HuH-7 (cell line): ENCODE data around the gene ADSS1.
A peak's percentile ranks its signal among the peaks of the same experiment; 100 is the strongest.

Experiments used
- DNase-seq: peaks from one replicate; pipeline ENCODE4 v3.0.0; 2011; ENCODE audit warnings: low spot score

ADSS1 gene

GRCh38 chr14:104782808-104783139 is 58.7 kb downstream of the ADSS1 start:
- no peak for DNase-seq

GRCh38 chr14:104783484-104784217 is 59.6 kb downstream of the ADSS1 start:
- DNase-seq, result no peak

- no peak for DNase-seq
Measured at GRCh38 chr14:104784218-104784568, 60.2 kb downstream of the ADSS1 start.

- DNase-seq, result no peak
Measured at GRCh38 chr14:104784846-104785707, 61.0 kb downstream of the ADSS1 start.

GRCh38 chr14:104785708-104786080 is 61.7 kb downstream of the ADSS1 start:
- no peak for DNase-seq

GRCh38 chr14:104786091-104786586 is 62.1 kb downstream of the ADSS1 start:
- no peak for DNase-seq

GRCh38 chr14:104786726-104787675 is 63.0 kb downstream of the ADSS1 start:
- DNase-seq, result no peak

- DNase-seq, result no peak
Measured at GRCh38 chr14:104787736-104788135, 63.7 kb downstream of the ADSS1 start.

- no peak for DNase-seq
Measured at GRCh38 chr14:104788161-104788818, 64.3 kb downstream of the ADSS1 start.

GRCh38 chr14:104788873-104789663 is 65.0 kb downstream of the ADSS1 start:
- DNase-seq, result no peak

- DNase-seq, result no peak
Measured at GRCh38 chr14:104789752-104790743, 66.0 kb downstream of the ADSS1 start.

- DNase-seq, result no peak
Measured at GRCh38 chr14:104791425-104791824, 67.4 kb downstream of the ADSS1 start.

GRCh38 chr14:104792101-104792884 is 68.3 kb downstream of the ADSS1 start:
- no peak for DNase-seq

GRCh38 chr14:104792945-104793702 is 69.1 kb downstream of the ADSS1 start:
- no peak for DNase-seq

- no peak for DNase-seq
Measured at GRCh38 chr14:104793703-104793959, 69.6 kb downstream of the ADSS1 start.

- DNase-seq, result peak; percentile 85
Measured at GRCh38 chr14:104794099-104794498, 70.1 kb downstream of the ADSS1 start.

GRCh38 chr14:104794631-104794992 is 70.6 kb downstream of the ADSS1 start:
- DNase-seq, result peak; percentile 55

GRCh38 chr14:104794993-104795780 is 71.2 kb downstream of the ADSS1 start, which contains the start of gene AKT1:
Gene AKT1, minus strand, starts transcription at chr14:104795748. Its CDS starts 3,105 bp downstream, at chr14:104792643.
- DNase-seq, result no peak
